Endothelial cell of umbilical vein (primary cell): ENCODE data around the gene CDH23. TPM values are rescaled to one million over a fixed set of nuclear protein-coding genes. Genes with fewer than 3 reads are reported as not detected.

Source experiments
- BruUV-seq: library from RNA; stranded (reverse); fragments of 400-500 nt; replicated peaks from 2 replicates; lab custom pipeline; 2021; lab: Mats Ljungman, UMichigan
- CTCF ChIA-PET: fragments of 300-600, 350-600 bp; sonication (Branson Sonifier 250); formaldehyde crosslinking; loops from one replicate; lab custom pipeline; 2021; ENCODE audit warnings: antibody characterized with exemption, inconsistent platforms; lab: Charles Lee
- POLR2A ChIA-PET: fragments of 300-600, 350-600 bp; sonication (Branson Sonifier 250); formaldehyde crosslinking; loops from one replicate; lab custom pipeline; 2021; ENCODE audit warnings: antibody characterized with exemption, inconsistent platforms; lab: Charles Lee
- DNase-seq: peaks from one replicate; pipeline ENCODE4 v3.0.0-alpha.2; 2011; ENCODE audit warnings: low read depth, low spot score
- FAIRE-seq: peaks from 2 replicates; lab custom pipeline; 2011; peaks lifted over from hg19 to GRCh38; lab: Jason Lieb, UNC
- H2AFZ ChIP-seq: 2 replicates; pipeline ENCODE4 v1.6.0; 2012; ENCODE audit warnings: low read depth, low read length, control low read depth, inconsistent platforms
- H3K27ac ChIP-seq: 2 replicates; pipeline ENCODE4 v1.5.1; 2011; ENCODE audit warnings: low read depth, mild to moderate bottlenecking, control low read depth, low read length, moderate library complexity; ENCODE audit not compliant: insufficient read depth
- H3K27me3 ChIP-seq, 2 experiments: 2 replicates each; pipeline versions ENCODE4 v1.6.0 to v1.6.1; 2011; ENCODE audit warnings: low read length in 2 of 2, mixed read lengths in 1 of 2; ENCODE audit not compliant: control insufficient read depth in 2 of 2, insufficient read depth in 2 of 2
- H3K36me3 ChIP-seq, 2 experiments: 2 replicates in 1 of 2; 3 replicates in 1 of 2; pipeline ENCODE4 v1.5.1; 2011; ENCODE audit warnings: low read length in 2 of 2, mild to moderate bottlenecking in 1 of 2, moderate library complexity in 1 of 2; ENCODE audit not compliant: control insufficient read depth in 2 of 2, insufficient read depth in 2 of 2; ENCODE audit errors: extremely low read depth in 1 of 2
- H3K4me1 ChIP-seq: 3 replicates; pipeline ENCODE4 v1.5.1; 2011; ENCODE audit warnings: mild to moderate bottlenecking, low read length; ENCODE audit not compliant: control insufficient read depth, insufficient read depth; ENCODE audit errors: extremely low read depth
- H3K4me2 ChIP-seq: 2 replicates; pipeline ENCODE4 v1.6.1; 2011; ENCODE audit warnings: low read length, control low read depth, mixed read lengths; ENCODE audit not compliant: insufficient read depth
- H3K4me3 ChIP-seq, 3 experiments: fragments of 200-600 bp in 1 of 3; sonication (generic), shearing (Covaris generic) in 1 of 3; replicated peaks in 1 of 3; 2 replicates each; pipeline ENCODE4 v1.5.1; 2011 to 2016; ENCODE audit warnings: control low read depth in 3 of 3, low read length in 3 of 3, mild to moderate bottlenecking in 2 of 3, inconsistent platforms in 1 of 3, low read depth in 1 of 3, moderate library complexity in 1 of 3; ENCODE audit not compliant: insufficient read depth in 1 of 3
- H3K79me2 ChIP-seq: 2 replicates; pipeline ENCODE4 v1.6.0; 2012; ENCODE audit warnings: low read length, inconsistent platforms; ENCODE audit not compliant: control insufficient read depth, insufficient read depth
- H3K9ac ChIP-seq: replicated peaks from 2 replicates; pipeline ENCODE3; 2011; ENCODE audit warnings: low read length, control low read depth; ENCODE audit not compliant: insufficient read depth; ENCODE audit errors: extremely low read depth
- H3K9me1 ChIP-seq: replicated peaks from 3 replicates; pipeline ENCODE4 v1.6.0; 2011; ENCODE audit warnings: mild to moderate bottlenecking, low read length; ENCODE audit not compliant: control insufficient read depth, insufficient read depth; ENCODE audit errors: extremely low read depth
- H3K9me3 ChIP-seq: replicated peaks from 2 replicates; pipeline ENCODE4 v1.5.1; 2012; ENCODE audit warnings: low read length, inconsistent platforms; ENCODE audit not compliant: control insufficient read depth, insufficient read depth
- H4K20me1 ChIP-seq: replicated peaks from 2 replicates; pipeline ENCODE3; 2011; ENCODE audit warnings: mild to moderate bottlenecking, low read length; ENCODE audit not compliant: control insufficient read depth, insufficient read depth; ENCODE audit errors: extremely low read depth
- EZH2 ChIP-seq: IDR thresholded peaks from 2 replicates; pipeline ENCODE4 v1.6.1; 2012; ENCODE audit warnings: borderline replicate concordance, low read depth, mild to moderate bottlenecking, moderate library complexity, low read length, inconsistent platforms; ENCODE audit not compliant: severe bottlenecking
- FOS ChIP-seq: IDR thresholded peaks from 2 replicates; pipeline ENCODE4 v1.6.1; 2011; ENCODE audit warnings: mild to moderate bottlenecking, low read length, moderate library complexity, borderline replicate concordance; ENCODE audit not compliant: insufficient read depth
- GATA2 ChIP-seq: IDR thresholded peaks from 2 replicates; pipeline ENCODE4 v1.7.0; 2011; ENCODE audit warnings: low read depth, mild to moderate bottlenecking, moderate library complexity, mixed read lengths, low read length; ENCODE audit not compliant: insufficient read length, insufficient read depth
- JUN ChIP-seq: IDR thresholded peaks from 2 replicates; pipeline ENCODE4 v1.6.1; 2011; ENCODE audit warnings: borderline replicate concordance, low read depth; ENCODE audit not compliant: insufficient read length, insufficient read depth
- MAX ChIP-seq: IDR thresholded peaks from 2 replicates; pipeline ENCODE4 v1.6.1; 2011; ENCODE audit not compliant: insufficient read depth, insufficient read length
- MYC ChIP-seq: IDR thresholded peaks from one replicate; pipeline ENCODE4 v1.6.1; 2011; ENCODE audit warnings: mild to moderate bottlenecking, low read depth, low read length
- POLR2A ChIP-seq: IDR thresholded peaks from 2 replicates; pipeline ENCODE4 v1.6.1; 2012; ENCODE audit warnings: low read depth, mild to moderate bottlenecking, control low read depth, low read length
- POLR2AphosphoS5 ChIP-seq: IDR thresholded peaks from 2 replicates; pipeline ENCODE4 v1.6.1; 2012; ENCODE audit warnings: low read depth, mild to moderate bottlenecking, control low read depth, low read length, moderate library complexity; ENCODE audit not compliant: insufficient read depth
- dilution Hi-C: fragments of 300-500 bp; cut with MboI; formaldehyde crosslinking; loops from one replicate; pipeline ENCODE4 v1.15.0; 2019; ENCODE audit warnings: low sequenced_read_pairs; ENCODE audit not compliant: extremely low pct_ligation_motif_present
- intact Hi-C: fragments of 100-400 bp; cut with micrococcal nuclease; formaldehyde crosslinking; loops from one replicate; pipeline ENCODE4 v1.10.0; 2022
- polyA plus RNA-seq, 4 experiments: library from polyadenylated mRNA; depleted of rRNA in 3 of 4; stranded (reverse) in 3 of 4; unstranded in 1 of 4; fragments of >200 nt; gene quantifications; 2 replicates each; pipeline versions ENCODE4 v1.2.1 to v1.2.3, GENCODE V29; 2011 to 2012; ENCODE audit warnings: missing spikeins in 1 of 4
- total RNA-seq: library from RNA; stranded (reverse); gene quantifications from 2 replicates; pipeline ENCODE4 v1.2.3, GENCODE V29; 2021
- TF ChIP-seq, protein P1 (sequence below), 2 donors: IDR thresholded peaks; 1 replicate in 1 of 2; 2 replicates in 1 of 2; pipeline ENCODE4 v1.5.1; 2011; ENCODE audit warnings: low read length in 2 of 2, mild to moderate bottlenecking in 2 of 2, moderate library complexity in 2 of 2, control low read depth in 1 of 2, inconsistent platforms in 1 of 2, low read depth in 1 of 2; ENCODE audit not compliant: insufficient read depth in 1 of 2; ENCODE audit errors: extremely low read depth in 1 of 2

The CDH23 gene
- total and polyA plus RNA-seq, 2 donors (not counting 3 experiments of a cell fraction or from before 2014, with no cell fraction given): not detected

DNA sequence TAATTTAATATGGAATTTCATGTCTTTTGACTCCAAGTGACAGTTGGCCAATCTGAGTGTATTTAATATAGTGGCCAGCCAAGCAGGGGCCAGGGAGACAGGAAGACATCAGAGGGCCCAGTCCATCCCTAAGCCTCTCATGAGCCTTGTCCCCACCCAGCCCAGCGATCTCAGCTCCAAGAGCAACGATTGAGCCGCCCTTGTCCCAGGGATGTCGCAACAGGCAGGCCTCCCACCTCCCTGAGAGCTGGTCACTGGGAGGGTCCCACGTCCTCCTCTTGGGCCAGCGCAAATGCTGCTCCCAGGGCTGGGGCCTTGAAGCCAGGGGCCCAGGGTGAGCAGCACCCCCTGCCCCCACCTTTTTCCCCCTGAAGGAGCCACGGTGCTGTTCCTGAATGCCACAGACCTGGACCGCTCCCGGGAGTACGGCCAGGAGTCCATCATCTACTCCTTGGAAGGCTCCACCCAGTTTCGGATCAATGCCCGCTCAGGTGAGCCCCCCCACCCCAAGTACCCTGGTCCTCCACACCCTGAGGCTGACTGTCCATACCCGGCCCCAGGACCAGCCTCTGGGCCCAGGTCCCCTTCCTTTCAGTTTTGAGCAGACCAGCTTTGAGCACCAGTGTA, 293.5 kb downstream of the CDH23 start:
- ChIA-PET CTCF (interaction anchor here (4.7 kb wide), 1 partner anchor 17 kb away, joined by 33 read pairs; no protein-coding TSS in a partner anchor), POLR2A (no interaction called here)
- no peak for FAIRE-seq
- no peak for DNase-seq
- dilution Hi-C loops (no loop called here), intact Hi-C loops (no loop called here)
- H4K20me1 ChIP-seq: no peaks in the 10 kb centered on the region
- peaks cover 2% of the 10 kb centered on the region for H3K9me3 ChIP-seq
- peaks cover 11 to 15% of the 10 kb centered on the region in 2 experiments for H3K27me3 ChIP-seq
- TF ChIP-seq GATA2 (no peak), MAX (no peak), FOS (no peak), JUN (no peak)
- no peak overlapping the region for H3K4me2 ChIP-seq
- H3K4me3 ChIP-seq: no peak overlapping the region
- H3K27ac ChIP-seq: no peak overlapping the region
- H3K9ac ChIP-seq: no peak overlapping the region
- no peak overlapping the region for H2AFZ ChIP-seq
- H3K36me3 ChIP-seq: no peaks in the 10 kb centered on the region
- no TSS peak for BruUV-seq
- H3K9me1 ChIP-seq: no peaks in the 10 kb centered on the region
- H3K79me2 ChIP-seq: no peaks in the 10 kb centered on the region
- H3K4me1 ChIP-seq: peaks cover 24% of the 10 kb centered on the region

DNA sequence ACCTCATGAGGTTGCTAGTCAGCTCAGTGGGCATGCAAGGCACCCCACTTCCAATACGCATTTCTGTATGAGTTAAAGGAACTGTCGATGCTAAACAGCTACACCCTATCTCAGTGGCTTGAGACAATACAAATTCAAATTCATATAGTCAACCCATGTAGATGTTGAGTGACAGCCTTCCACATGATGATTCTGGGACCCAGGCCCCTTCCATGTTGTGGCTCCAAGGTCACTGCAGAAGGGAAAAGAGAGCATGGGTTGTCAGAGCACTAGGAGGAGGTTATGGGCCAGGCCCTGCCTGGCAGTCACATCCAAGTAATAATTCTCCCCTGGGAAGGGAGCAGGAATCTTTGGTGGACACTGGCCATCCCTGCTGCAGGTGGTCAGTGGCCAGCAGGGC, 294.7 kb downstream of the CDH23 start:
- Histone ChIP-seq H3K27me3 (peaks cover 11 to 14% of the 10 kb centered on the region in 2 experiments), H4K20me1 (no peaks in the 10 kb centered on the region), H3K9me1 (no peaks in the 10 kb centered on the region), H2AFZ (no peak overlapping the region), H3K4me1 (peaks cover 24% of the 10 kb centered on the region), H3K4me2 (no peak overlapping the region), H3K9ac (no peak overlapping the region), H3K27ac (no peak overlapping the region), H3K79me2 (no peaks in the 10 kb centered on the region), H3K4me3 (no peak overlapping the region), H3K36me3 (no peaks in the 10 kb centered on the region), H3K9me3 (peaks cover 2% of the 10 kb centered on the region)
- DNase-seq (no peak), FAIRE-seq (no peak)
- POLR2A ChIA-PET: no interaction called here
- TF ChIP-seq POLR2AphosphoS5 (no peak), POLR2A (no peak), FOS (no peak), MYC (no peak), JUN (no peak), EZH2 (no peak), GATA2 (no peak), MAX (no peak)
- TF ChIP-seq, protein P1, sequence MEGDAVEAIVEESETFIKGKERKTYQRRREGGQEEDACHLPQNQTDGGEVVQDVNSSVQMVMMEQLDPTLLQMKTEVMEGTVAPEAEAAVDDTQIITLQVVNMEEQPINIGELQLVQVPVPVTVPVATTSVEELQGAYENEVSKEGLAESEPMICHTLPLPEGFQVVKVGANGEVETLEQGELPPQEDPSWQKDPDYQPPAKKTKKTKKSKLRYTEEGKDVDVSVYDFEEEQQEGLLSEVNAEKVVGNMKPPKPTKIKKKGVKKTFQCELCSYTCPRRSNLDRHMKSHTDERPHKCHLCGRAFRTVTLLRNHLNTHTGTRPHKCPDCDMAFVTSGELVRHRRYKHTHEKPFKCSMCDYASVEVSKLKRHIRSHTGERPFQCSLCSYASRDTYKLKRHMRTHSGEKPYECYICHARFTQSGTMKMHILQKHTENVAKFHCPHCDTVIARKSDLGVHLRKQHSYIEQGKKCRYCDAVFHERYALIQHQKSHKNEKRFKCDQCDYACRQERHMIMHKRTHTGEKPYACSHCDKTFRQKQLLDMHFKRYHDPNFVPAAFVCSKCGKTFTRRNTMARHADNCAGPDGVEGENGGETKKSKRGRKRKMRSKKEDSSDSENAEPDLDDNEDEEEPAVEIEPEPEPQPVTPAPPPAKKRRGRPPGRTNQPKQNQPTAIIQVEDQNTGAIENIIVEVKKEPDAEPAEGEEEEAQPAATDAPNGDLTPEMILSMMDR (IDR thresholded peaks at IDR 0.05; ENCODE audit: extremely low read depth in 1 of 2, insufficient read depth in 1 of 2, low read depth in 1 of 2, low read length in 2 of 2): no peak
- BruUV-seq: no TSS peak
- intact Hi-C loops (no loop called here), dilution Hi-C loops (no loop called here)
- CTCF ChIA-PET: interaction anchor here (0.6 to 4.7 kb wide), 3 partner anchors 16 to 332 kb away, joined by 3 to 33 read pairs (median 4); no protein-coding TSS in a partner anchor
